ENCODE results near the gene CCM2.

The CCM2 gene

DNA sequence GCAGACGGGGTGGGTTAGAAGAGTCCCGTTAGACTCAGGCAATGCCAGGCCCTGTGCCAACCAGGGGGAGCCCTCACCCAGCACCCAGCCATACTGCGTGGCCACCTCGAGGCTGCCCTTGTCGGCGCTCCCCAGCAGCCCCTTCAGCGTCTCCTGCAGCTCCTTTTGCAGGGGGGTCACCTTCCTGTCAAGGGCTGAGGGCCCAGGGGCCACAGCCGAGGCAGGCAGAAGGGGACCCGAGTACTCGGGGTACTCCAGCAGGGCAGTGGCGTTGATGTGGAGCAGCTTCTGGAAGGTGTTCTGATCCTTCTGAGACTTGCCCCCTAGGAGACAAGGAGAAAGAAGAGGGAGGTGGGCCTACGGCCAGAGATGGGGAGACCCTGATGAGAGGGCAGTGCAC, 101.7 kb downstream of the CCM2 start:
- no peak for DNase-seq
- Histone ChIP-seq H3K79me2 (ENCODE audit: control insufficient read depth, insufficient read depth, low read length, poor library complexity) (no peaks in the 10 kb centered on the region), H3K79me1 (ENCODE audit: low read length) (no peaks in the 10 kb centered on the region), H3K27ac (ENCODE audit: low read depth, low read length) (no peak overlapping the region), H3K9me3 (ENCODE audit: insufficient read depth, low read depth, low read length) (no peaks in the 10 kb centered on the region), H3K4me1 (ENCODE audit: control insufficient read depth in 1 of 2, insufficient read depth in 2 of 2, low read length in 2 of 2) (no peaks in the 10 kb centered on the region), H2BK12ac (ENCODE audit: low read length) (no peak overlapping the region), H2AK5ac (ENCODE audit: low read length) (no peak overlapping the region), H2BK120ac (ENCODE audit: insufficient read depth, low read length, poor library complexity) (no peak overlapping the region), H2BK5ac (ENCODE audit: low read depth, low read length, poor library complexity) (no peak overlapping the region), H3K4me2 (ENCODE audit: low read length) (no peak overlapping the region), H3K27me3 (ENCODE audit: insufficient read depth, low read length) (no peaks in the 10 kb centered on the region), H3K14ac (ENCODE audit: low read length) (no peak overlapping the region), H3K4me3 (ENCODE audit: low read depth, low read length) (no peak overlapping the region), H2AFZ (ENCODE audit: insufficient read depth, low read length, poor library complexity) (no peak overlapping the region), H3K9ac (ENCODE audit: low read length) (no peak overlapping the region), H4K91ac (ENCODE audit: low read depth, low read length) (no peak overlapping the region), H3K36me3 (ENCODE audit: control insufficient read depth in 1 of 2, insufficient read depth in 2 of 2, low read length in 2 of 2) (peaks cover 72 to 79% of the 10 kb centered on the region in 2 experiments), H3K23ac (ENCODE audit: low read length) (no peak overlapping the region), H3K18ac (ENCODE audit: low read length) (no peak overlapping the region), H3K4ac (ENCODE audit: low read depth, low read length) (no peak overlapping the region), H4K12ac (ENCODE audit: low read depth, low read length) (no peak overlapping the region), H4K8ac (ENCODE audit: low read depth, low read length) (no peak overlapping the region)
- no CpG with 5 or more reads among the region's 12 CpGs for WGBS (ENCODE audit: extremely low coverage, insufficient coverage, insufficient read length)

DNA sequence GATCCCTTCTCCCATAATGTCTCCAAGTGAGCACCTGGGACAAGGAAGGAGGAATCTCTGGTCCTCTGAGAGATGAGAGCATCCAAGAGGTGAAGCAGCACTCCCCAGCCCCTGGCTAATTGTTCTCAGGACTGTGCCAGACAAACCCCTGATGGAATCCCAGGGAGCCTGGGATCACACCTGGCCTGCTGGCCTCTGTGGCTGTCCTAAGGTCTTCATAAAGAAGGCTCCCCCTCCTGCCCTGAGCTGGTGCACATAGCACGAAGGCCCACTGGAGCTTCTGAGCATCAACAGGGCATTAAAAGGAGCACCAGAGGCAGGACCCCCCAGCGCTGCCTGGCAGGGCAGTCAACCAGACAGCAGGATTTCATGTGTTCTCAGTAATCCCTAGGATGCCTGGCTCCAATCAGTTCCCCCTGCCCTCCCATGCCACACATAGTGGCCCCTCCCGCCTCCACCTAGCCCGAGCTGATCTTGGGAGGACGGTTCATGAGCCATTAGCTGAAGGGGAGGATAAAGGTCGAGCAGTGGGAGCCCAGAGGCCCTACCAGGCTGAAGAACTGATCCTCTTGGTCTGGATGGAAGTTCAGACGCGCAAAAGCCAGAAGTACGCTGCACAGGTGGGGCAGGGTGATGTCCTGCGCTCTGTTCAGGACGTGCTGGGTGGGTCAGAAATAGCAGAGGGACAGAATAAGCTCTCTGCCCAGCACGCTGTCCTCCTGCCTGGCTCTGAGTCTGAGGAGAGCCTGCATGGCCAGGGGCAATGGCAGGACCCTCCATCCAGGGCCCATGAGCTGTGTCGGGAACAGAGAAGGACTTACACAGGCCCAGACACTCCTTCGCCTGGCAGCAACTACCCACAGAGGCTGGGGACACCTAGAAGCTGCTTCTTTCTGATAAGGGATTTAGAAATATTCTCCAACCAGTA, 103.0 kb downstream of the CCM2 start:
- WGBS (ENCODE audit: extremely low coverage, insufficient coverage, insufficient read length), result no CpG with 5 or more reads among the region's 14 CpGs
- no peak for DNase-seq
- H4K8ac ChIP-seq (ENCODE audit: low read depth, low read length), result no peak overlapping the region
- H3K4me1 ChIP-seq (ENCODE audit: control insufficient read depth in 1 of 2, insufficient read depth in 2 of 2, low read length in 2 of 2), result no peaks in the 10 kb centered on the region
- H3K14ac ChIP-seq (ENCODE audit: low read length), result no peak overlapping the region
- H2AFZ ChIP-seq (ENCODE audit: insufficient read depth, low read length, poor library complexity), result no peak overlapping the region
- H2AK5ac ChIP-seq (ENCODE audit: low read length), result no peak overlapping the region
- H3K23ac ChIP-seq (ENCODE audit: low read length), result no peak overlapping the region
- H3K9me3 ChIP-seq (ENCODE audit: insufficient read depth, low read depth, low read length), result no peaks in the 10 kb centered on the region
- H2BK12ac ChIP-seq (ENCODE audit: low read length), result no peak overlapping the region
- no peak overlapping the region for H3K4me3 ChIP-seq (ENCODE audit: low read depth, low read length)
- no peak overlapping the region for H4K91ac ChIP-seq (ENCODE audit: low read depth, low read length)
- peaks cover 80 to 88% of the 10 kb centered on the region in 2 experiments for H3K36me3 ChIP-seq (ENCODE audit: control insufficient read depth in 1 of 2, insufficient read depth in 2 of 2, low read length in 2 of 2)
- no peak overlapping the region for H2BK120ac ChIP-seq (ENCODE audit: insufficient read depth, low read length, poor library complexity)
- H3K4ac ChIP-seq (ENCODE audit: low read depth, low read length), result no peak overlapping the region
- no peak overlapping the region for H3K4me2 ChIP-seq (ENCODE audit: low read length)
- no peak overlapping the region for H3K18ac ChIP-seq (ENCODE audit: low read length)
- H3K27ac ChIP-seq (ENCODE audit: low read depth, low read length), result no peak overlapping the region
- H2BK5ac ChIP-seq (ENCODE audit: low read depth, low read length, poor library complexity), result no peak overlapping the region
- H3K79me1 ChIP-seq (ENCODE audit: low read length), result no peaks in the 10 kb centered on the region
- no peak overlapping the region for H3K9ac ChIP-seq (ENCODE audit: low read length)
- H3K79me2 ChIP-seq (ENCODE audit: control insufficient read depth, insufficient read depth, low read length, poor library complexity), result no peaks in the 10 kb centered on the region
- H3K27me3 ChIP-seq (ENCODE audit: insufficient read depth, low read length), result no peaks in the 10 kb centered on the region
- H4K12ac ChIP-seq (ENCODE audit: low read depth, low read length), result no peak overlapping the region

DNA sequence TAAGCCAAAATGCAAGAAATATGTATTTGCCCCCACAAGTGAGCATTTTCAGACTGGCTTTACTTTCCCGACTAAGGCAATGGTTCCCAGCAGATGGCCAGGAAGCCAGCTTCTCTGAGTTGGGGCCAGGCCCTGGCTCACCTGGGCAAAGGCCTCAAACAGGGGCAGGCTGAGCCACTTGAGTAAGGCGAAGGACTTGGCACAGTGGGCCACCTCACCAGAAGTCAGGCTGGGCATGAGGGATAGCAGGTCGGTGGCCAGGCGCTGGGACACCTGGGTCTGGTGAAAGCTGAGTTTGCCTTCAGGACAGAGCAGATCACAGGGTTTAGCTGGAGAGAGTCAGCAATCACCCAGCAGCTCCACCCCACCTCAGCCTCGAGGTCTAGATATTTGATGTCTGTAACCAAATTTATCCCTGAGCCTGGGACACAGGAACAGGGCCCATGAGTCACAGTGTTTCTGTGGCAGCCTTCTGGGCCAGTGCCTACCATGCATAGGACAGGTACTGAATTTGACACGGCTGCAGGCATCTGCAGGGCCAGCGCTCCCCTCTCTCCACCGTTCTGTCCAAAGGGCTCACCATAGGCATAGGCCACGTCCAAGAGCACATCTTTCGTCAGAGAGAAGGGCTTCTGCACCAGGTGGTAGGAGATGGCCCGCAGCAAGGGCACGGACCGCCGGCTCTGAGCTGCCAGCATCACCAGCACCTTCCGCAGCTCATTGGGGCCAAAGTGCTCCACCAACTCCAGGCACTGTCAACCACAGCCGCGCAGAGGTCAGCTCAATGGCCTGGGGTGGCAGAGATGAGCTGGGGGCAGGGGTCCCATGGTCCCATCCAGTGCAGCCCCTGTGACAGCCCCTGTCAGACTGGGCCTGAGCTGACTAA, 104.2 kb downstream of the CCM2 start:
- H3K79me1 ChIP-seq (ENCODE audit: low read length), result no peaks in the 10 kb centered on the region
- no peaks in the 10 kb centered on the region for H3K9me3 ChIP-seq (ENCODE audit: insufficient read depth, low read depth, low read length)
- no peak overlapping the region for H3K9ac ChIP-seq (ENCODE audit: low read length)
- H3K4me2 ChIP-seq (ENCODE audit: low read length), result no peak overlapping the region
- no peak overlapping the region for H3K18ac ChIP-seq (ENCODE audit: low read length)
- no peaks in the 10 kb centered on the region for H3K27me3 ChIP-seq (ENCODE audit: insufficient read depth, low read length)
- H3K4me1 ChIP-seq (ENCODE audit: control insufficient read depth in 1 of 2, insufficient read depth in 2 of 2, low read length in 2 of 2), result no peaks in the 10 kb centered on the region
- H2BK5ac ChIP-seq (ENCODE audit: low read depth, low read length, poor library complexity), result no peak overlapping the region
- no peak overlapping the region for H2BK12ac ChIP-seq (ENCODE audit: low read length)
- no peak overlapping the region for H2AFZ ChIP-seq (ENCODE audit: insufficient read depth, low read length, poor library complexity)
- no peak overlapping the region for H4K8ac ChIP-seq (ENCODE audit: low read depth, low read length)
- H4K12ac ChIP-seq (ENCODE audit: low read depth, low read length), result no peak overlapping the region
- no peak overlapping the region for H2BK120ac ChIP-seq (ENCODE audit: insufficient read depth, low read length, poor library complexity)
- H3K14ac ChIP-seq (ENCODE audit: low read length), result no peak overlapping the region
- no peak overlapping the region for H3K27ac ChIP-seq (ENCODE audit: low read depth, low read length)
- no peak overlapping the region for H3K23ac ChIP-seq (ENCODE audit: low read length)
- H3K4me3 ChIP-seq (ENCODE audit: low read depth, low read length), result no peak overlapping the region
- H2AK5ac ChIP-seq (ENCODE audit: low read length), result no peak overlapping the region
- peaks cover 86 to 96% of the 10 kb centered on the region in 2 experiments for H3K36me3 ChIP-seq (ENCODE audit: control insufficient read depth in 1 of 2, insufficient read depth in 2 of 2, low read length in 2 of 2)
- no CpG with 5 or more reads among the region's 17 CpGs for WGBS (ENCODE audit: extremely low coverage, insufficient coverage, insufficient read length)
- no peak overlapping the region for H3K4ac ChIP-seq (ENCODE audit: low read depth, low read length)
- H4K91ac ChIP-seq (ENCODE audit: low read depth, low read length), result no peak overlapping the region
- no peaks in the 10 kb centered on the region for H3K79me2 ChIP-seq (ENCODE audit: control insufficient read depth, insufficient read depth, low read length, poor library complexity)
- DNase-seq, result no peak

DNA sequence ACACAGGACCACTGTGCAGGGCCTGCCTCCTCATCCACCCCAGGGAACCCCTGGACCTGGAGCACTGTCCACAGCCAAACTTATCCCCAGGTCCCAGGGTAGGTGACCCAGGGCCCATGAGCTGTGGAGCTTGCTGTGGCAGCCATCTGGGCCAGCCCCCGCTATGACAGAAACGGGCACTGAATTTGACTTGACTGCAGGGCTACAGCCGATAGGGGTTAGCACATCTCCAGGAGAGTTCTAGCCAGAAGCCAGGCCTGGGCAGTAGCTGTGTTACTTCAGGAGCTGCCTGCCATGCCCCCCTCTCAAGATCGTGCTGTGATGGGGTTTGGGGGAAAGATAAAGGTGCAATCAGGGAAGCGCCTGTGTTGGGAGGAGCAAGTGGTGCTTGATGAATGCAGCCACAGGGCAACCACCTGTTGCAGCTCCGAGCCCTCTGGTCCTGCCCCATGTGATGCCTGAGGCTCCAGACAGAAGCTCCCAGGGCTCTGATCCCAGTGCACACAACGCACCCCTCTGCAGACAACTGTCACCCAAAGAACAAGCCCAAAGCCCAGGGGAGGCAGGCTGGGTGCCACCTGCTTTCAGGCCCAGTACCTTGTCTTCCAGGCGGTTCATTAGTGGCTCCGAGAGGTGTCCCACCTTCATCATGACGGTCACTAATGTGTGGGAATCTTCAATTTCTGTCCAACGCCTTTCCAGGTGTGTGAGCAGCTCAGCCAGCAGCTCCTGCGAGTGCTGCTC, 105.0 kb downstream of the CCM2 start:
- no peak overlapping the region for H4K12ac ChIP-seq (ENCODE audit: low read depth, low read length)
- no peak overlapping the region for H2BK120ac ChIP-seq (ENCODE audit: insufficient read depth, low read length, poor library complexity)
- no peak overlapping the region for H3K27ac ChIP-seq (ENCODE audit: low read depth, low read length)
- no peaks in the 10 kb centered on the region for H3K9me3 ChIP-seq (ENCODE audit: insufficient read depth, low read depth, low read length)
- no peak for DNase-seq
- H2AK5ac ChIP-seq (ENCODE audit: low read length), result no peak overlapping the region
- H3K18ac ChIP-seq (ENCODE audit: low read length), result no peak overlapping the region
- H3K36me3 ChIP-seq (ENCODE audit: control insufficient read depth in 1 of 2, insufficient read depth in 2 of 2, low read length in 2 of 2), result peaks cover 78 to 88% of the 10 kb centered on the region in 2 experiments
- no CpG with 5 or more reads among the region's 12 CpGs for WGBS (ENCODE audit: extremely low coverage, insufficient coverage, insufficient read length)
- H2BK5ac ChIP-seq (ENCODE audit: low read depth, low read length, poor library complexity), result no peak overlapping the region
- H3K79me1 ChIP-seq (ENCODE audit: low read length), result no peaks in the 10 kb centered on the region
- H3K79me2 ChIP-seq (ENCODE audit: control insufficient read depth, insufficient read depth, low read length, poor library complexity), result no peaks in the 10 kb centered on the region
- H4K91ac ChIP-seq (ENCODE audit: low read depth, low read length), result no peak overlapping the region
- no peak overlapping the region for H3K4me3 ChIP-seq (ENCODE audit: low read depth, low read length)
- H2BK12ac ChIP-seq (ENCODE audit: low read length), result no peak overlapping the region
- no peak overlapping the region for H3K9ac ChIP-seq (ENCODE audit: low read length)
- no peaks in the 10 kb centered on the region for H3K4me1 ChIP-seq (ENCODE audit: control insufficient read depth in 1 of 2, insufficient read depth in 2 of 2, low read length in 2 of 2)
- no peak overlapping the region for H4K8ac ChIP-seq (ENCODE audit: low read depth, low read length)
- H3K4me2 ChIP-seq (ENCODE audit: low read length), result no peak overlapping the region
- H3K14ac ChIP-seq (ENCODE audit: low read length), result no peak overlapping the region
- no peak overlapping the region for H3K4ac ChIP-seq (ENCODE audit: low read depth, low read length)
- no peak overlapping the region for H2AFZ ChIP-seq (ENCODE audit: insufficient read depth, low read length, poor library complexity)
- no peaks in the 10 kb centered on the region for H3K27me3 ChIP-seq (ENCODE audit: insufficient read depth, low read length)
- H3K23ac ChIP-seq (ENCODE audit: low read length), result no peak overlapping the region

Measured in trophoblast cell (in vitro differentiated cells and primary cell).